Measurements from ENCODE around the gene NTSR2. TPM values are rescaled to one million over a fixed set of nuclear protein-coding genes. Genes with fewer than 3 reads are reported as not detected.

The NTSR2 gene
- total and polyA plus RNA-seq, 10 of the 15 experiments (the other 5 are each of a cell fraction or from before 2014, with no cell fraction given): not detected

DNA sequence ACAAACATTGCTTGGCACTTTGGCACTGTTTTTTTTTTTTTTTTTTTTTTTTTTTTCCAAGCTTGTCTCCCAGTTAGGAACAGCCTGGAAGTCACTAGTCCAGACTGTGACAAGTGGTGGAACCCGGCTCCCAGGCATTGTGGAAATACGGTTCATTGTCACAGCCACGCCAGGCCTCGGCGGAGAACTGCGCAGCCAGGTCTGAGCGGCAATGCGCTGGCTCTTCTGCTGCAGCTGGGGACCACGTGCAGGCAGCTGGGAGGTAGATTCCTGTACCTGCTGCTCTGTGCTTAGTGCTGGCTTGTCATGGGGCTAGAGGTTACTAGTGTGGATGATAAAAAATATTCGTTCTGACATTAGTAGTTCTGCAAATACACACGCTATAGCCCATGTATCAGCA is 5.0 kb downstream of the NTSR2 start:
- ChIA-PET RAD21 (ENCODE audit: unreplicated experiment) (no interaction called here), SMC1A (ENCODE audit: uncharacterized antibody, unreplicated experiment) (interaction anchor here (0.6 to 0.8 kb wide), 2 partner anchors 11 to 30 kb away, joined by 3 read pairs; no protein-coding TSS in a partner anchor), CTCF (interaction anchor here (0.7 to 2.0 kb wide), 2 partner anchors 16 to 82 kb away, joined by 3 to 5 read pairs; no protein-coding TSS in a partner anchor), POLR2A (interaction anchor here (0.6 kb wide), 1 partner anchor 1376 kb away, joined by 4 read pairs; no protein-coding TSS in a partner anchor)
- in situ Hi-C loops (cut with MboI) (no loop called here), intact Hi-C loops (cut with micrococcal nuclease; ENCODE audit: unreplicated experiment) (no loop called here)
- no peak for ATAC-seq
- Histone ChIP-seq H3K79me2 (ENCODE audit: control insufficient read depth, insufficient read depth, low read length) (no peaks in the 10 kb centered on the region), H3K4me2 (ENCODE audit: control insufficient read depth, insufficient read depth) (no peak overlapping the region), H3K4me3 (no peak overlapping the region), H3K36me3 (ENCODE audit: control insufficient read depth in 2 of 2, insufficient read depth in 2 of 2, low read length in 1 of 2) (no peaks in the 10 kb centered on the region), H3K9ac (ENCODE audit: control insufficient read depth, insufficient read depth, low read length) (no peak overlapping the region), H3K9me3 (replicated peaks; ENCODE audit: control insufficient read depth, insufficient read depth, low read length) (no peaks in the 10 kb centered on the region; the same call in 2 of the 3 replicates), H3K4me1 (ENCODE audit: control insufficient read depth, insufficient read depth, low read length) (no peaks in the 10 kb centered on the region), H3K27me3 (replicated peaks in 1 of 2; ENCODE audit: control insufficient read depth in 2 of 2, insufficient read depth in 2 of 2, low read length in 1 of 2) (no peaks in the 10 kb centered on the region; a peak in 1 of 4 replicates), H3K27ac (ENCODE audit: control insufficient read depth, insufficient read depth) (no peak overlapping the region), H4K20me1 (ENCODE audit: control insufficient read depth, insufficient read depth) (no peaks in the 10 kb centered on the region), H2AFZ (ENCODE audit: control insufficient read depth, low read depth, low read length) (no peak overlapping the region)
- WGBS (ENCODE audit: insufficient coverage, insufficient replicate concordance, low lambda C conversion rate, missing lambda C conversion rate): 33% methylated on average over 11 of the region's 11 CpGs
- FAIRE-seq: no peak
- no peak for TF ChIP-seq ESRRA (IDR thresholded peaks at IDR 0.05; ENCODE audit: low read length)
- TF ChIP-seq POLR2AphosphoS5 (IDR thresholded peaks at IDR 0.05; ENCODE audit: low read length): no peak
- no TSS peak for BruUV-seq (replicated peaks)
- DNase-seq (ENCODE audit: low read depth, low spot score): no peak

DNA sequence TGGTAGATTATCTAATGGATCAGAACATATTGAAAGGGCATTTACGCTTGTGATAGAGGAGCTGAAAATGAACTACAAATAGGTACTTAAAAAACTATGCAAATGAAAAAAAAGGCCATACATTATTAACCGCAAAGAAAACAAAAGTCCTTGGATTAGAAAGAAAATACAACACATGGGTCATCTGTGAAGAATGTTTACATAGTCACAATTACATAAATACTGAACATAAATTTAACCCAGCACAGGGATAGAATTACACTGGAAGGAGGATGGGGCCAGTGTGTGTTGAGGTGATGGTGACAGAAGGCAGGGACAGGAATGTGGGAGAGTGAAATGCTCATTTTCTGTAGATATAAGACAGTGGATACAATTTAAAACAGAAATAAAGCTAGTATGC is 6.6 kb downstream of the NTSR2 start:
- H3K36me3 ChIP-seq (ENCODE audit: control insufficient read depth in 2 of 2, insufficient read depth in 2 of 2, low read length in 1 of 2): no peaks in the 10 kb centered on the region
- no peaks in the 10 kb centered on the region for H3K4me1 ChIP-seq (ENCODE audit: control insufficient read depth, insufficient read depth, low read length)
- H3K27me3 ChIP-seq (replicated peaks in 1 of 2; ENCODE audit: control insufficient read depth in 2 of 2, insufficient read depth in 2 of 2, low read length in 1 of 2): no peaks in the 10 kb centered on the region; a peak in 1 of 4 replicates
- no peak overlapping the region for H2AFZ ChIP-seq (ENCODE audit: control insufficient read depth, low read depth, low read length)
- DNase-seq (ENCODE audit: low read depth, low spot score) (no peak), ATAC-seq (no peak), FAIRE-seq (no peak)
- H3K27ac ChIP-seq (ENCODE audit: control insufficient read depth, insufficient read depth): no peak overlapping the region
- no peaks in the 10 kb centered on the region for H3K79me2 ChIP-seq (ENCODE audit: control insufficient read depth, insufficient read depth, low read length)
- ChIA-PET POLR2A (no interaction called here), RAD21 (ENCODE audit: unreplicated experiment) (no interaction called here), CTCF (interaction anchor here (0.9 kb wide), 1 partner anchor 20 kb away, joined by 3 read pairs; no protein-coding TSS in a partner anchor), SMC1A (ENCODE audit: uncharacterized antibody, unreplicated experiment) (no interaction called here)
- H3K9ac ChIP-seq (ENCODE audit: control insufficient read depth, insufficient read depth, low read length): no peak overlapping the region
- no peaks in the 10 kb centered on the region for H4K20me1 ChIP-seq (ENCODE audit: control insufficient read depth, insufficient read depth)
- H3K4me3 ChIP-seq: no peak overlapping the region
- intact Hi-C loops (cut with micrococcal nuclease; ENCODE audit: unreplicated experiment): no loop called here
- BruUV-seq (replicated peaks): no TSS peak
- H3K4me2 ChIP-seq (ENCODE audit: control insufficient read depth, insufficient read depth): no peak overlapping the region
- in situ Hi-C loops (cut with MboI): no loop called here
- H3K9me3 ChIP-seq (replicated peaks; ENCODE audit: control insufficient read depth, insufficient read depth, low read length): no peaks in the 10 kb centered on the region
- WGBS (ENCODE audit: insufficient coverage, insufficient replicate concordance, low lambda C conversion rate, missing lambda C conversion rate): 74% methylated on average over 2 of the region's 2 CpGs
- TF ChIP-seq CREB1 (IDR thresholded peaks at IDR 0.05; ENCODE audit: low read depth) (no peak), RFX5 (IDR thresholded peaks at IDR 0.05; ENCODE audit: low read depth, low read length) (no peak), RBBP5 (conservative IDR thresholded peaks at IDR 0.05) (no peak), FOS (IDR thresholded peaks at IDR 0.05; ENCODE audit: borderline replicate concordance, extremely low read depth, insufficient read length) (no peak), TARDBP (IDR thresholded peaks at IDR 0.05; ENCODE audit: borderline replicate concordance) (no peak), ZNF24 (IDR thresholded peaks at IDR 0.05) (no peak), PAX5 (IDR thresholded peaks at IDR 0.05; ENCODE audit: borderline replicate concordance, low read depth, low read length) (no peak), YY1 (IDR thresholded peaks at IDR 0.05; ENCODE audit: low read depth, low read length) (no peak), MEF2A (IDR thresholded peaks at IDR 0.05; ENCODE audit: insufficient read depth, low read depth, low read length) (no peak), MTA3 (IDR thresholded peaks at IDR 0.05; ENCODE audit: borderline replicate concordance, low read length) (no peak), SPI1 (IDR thresholded peaks at IDR 0.05; ENCODE audit: borderline replicate concordance, insufficient read depth, low read depth, low read length) (no peak), MEF2B (IDR thresholded peaks at IDR 0.05; ENCODE audit: partially characterized antibody, poor library complexity, severe bottlenecking) (no peak)
- TF ChIP-seq, protein P1, sequence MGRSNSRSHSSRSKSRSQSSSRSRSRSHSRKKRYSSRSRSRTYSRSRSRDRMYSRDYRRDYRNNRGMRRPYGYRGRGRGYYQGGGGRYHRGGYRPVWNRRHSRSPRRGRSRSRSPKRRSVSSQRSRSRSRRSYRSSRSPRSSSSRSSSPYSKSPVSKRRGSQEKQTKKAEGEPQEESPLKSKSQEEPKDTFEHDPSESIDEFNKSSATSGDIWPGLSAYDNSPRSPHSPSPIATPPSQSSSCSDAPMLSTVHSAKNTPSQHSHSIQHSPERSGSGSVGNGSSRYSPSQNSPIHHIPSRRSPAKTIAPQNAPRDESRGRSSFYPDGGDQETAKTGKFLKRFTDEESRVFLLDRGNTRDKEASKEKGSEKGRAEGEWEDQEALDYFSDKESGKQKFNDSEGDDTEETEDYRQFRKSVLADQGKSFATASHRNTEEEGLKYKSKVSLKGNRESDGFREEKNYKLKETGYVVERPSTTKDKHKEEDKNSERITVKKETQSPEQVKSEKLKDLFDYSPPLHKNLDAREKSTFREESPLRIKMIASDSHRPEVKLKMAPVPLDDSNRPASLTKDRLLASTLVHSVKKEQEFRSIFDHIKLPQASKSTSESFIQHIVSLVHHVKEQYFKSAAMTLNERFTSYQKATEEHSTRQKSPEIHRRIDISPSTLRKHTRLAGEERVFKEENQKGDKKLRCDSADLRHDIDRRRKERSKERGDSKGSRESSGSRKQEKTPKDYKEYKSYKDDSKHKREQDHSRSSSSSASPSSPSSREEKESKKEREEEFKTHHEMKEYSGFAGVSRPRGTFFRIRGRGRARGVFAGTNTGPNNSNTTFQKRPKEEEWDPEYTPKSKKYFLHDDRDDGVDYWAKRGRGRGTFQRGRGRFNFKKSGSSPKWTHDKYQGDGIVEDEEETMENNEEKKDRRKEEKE (IDR thresholded peaks at IDR 0.05): no peak
